Small intestine (tissue), 7 donors: ENCODE measurements around the gene TIMM44. TPM values are rescaled to one million over a fixed set of nuclear protein-coding genes. Genes with fewer than 3 reads are reported as not detected.

ENCODE experiments used
- DNase-seq, 2 donors: peaks; one replicate each; pipeline versions ENCODE4 v3.0.0 to v3.0.0-alpha.2; 2013
- FAIRE-seq: peaks from 2 replicates; lab custom pipeline; 2012; peaks lifted over from hg19 to GRCh38; lab: Jason Lieb, UNC
- H3K27ac ChIP-seq, 3 donors: one replicate each; pipeline ENCODE4 v1.5.1; 2013; ENCODE audit warnings: low read length in 2 of 3, mild to moderate bottlenecking in 2 of 3, control low read depth in 1 of 3, inconsistent platforms in 1 of 3, low read depth in 1 of 3, moderate library complexity in 1 of 3
- H3K27me3 ChIP-seq, 3 donors: one replicate each; pipeline ENCODE4 v1.6.1; 2013; ENCODE audit warnings: low read length in 3 of 3, inconsistent platforms in 1 of 3; ENCODE audit not compliant: control insufficient read depth in 3 of 3, insufficient read depth in 3 of 3
- H3K36me3 ChIP-seq, 3 donors: one replicate each; pipeline ENCODE4 v1.6.1; 2013; ENCODE audit warnings: low read length in 3 of 3, inconsistent platforms in 1 of 3, low read depth in 1 of 3, mild to moderate bottlenecking in 1 of 3, moderate library complexity in 1 of 3; ENCODE audit not compliant: control insufficient read depth in 3 of 3, insufficient read depth in 2 of 3
- H3K4me1 ChIP-seq, 3 donors: one replicate each; pipeline ENCODE4 v1.6.1; 2013; ENCODE audit warnings: low read length in 2 of 3, inconsistent platforms in 1 of 3, low read depth in 1 of 3, mild to moderate bottlenecking in 1 of 3, moderate library complexity in 1 of 3; ENCODE audit not compliant: control insufficient read depth in 3 of 3, insufficient read depth in 2 of 3
- H3K4me3 ChIP-seq, 3 donors: one replicate each; pipeline ENCODE4 v1.5.1; 2013; ENCODE audit warnings: low read length in 3 of 3, control low read depth in 1 of 3, inconsistent platforms in 1 of 3, low read depth in 1 of 3, mild to moderate bottlenecking in 1 of 3, moderate library complexity in 1 of 3
- H3K9me3 ChIP-seq, 2 donors: one replicate each; pipeline ENCODE4 v1.6.1; 2013; ENCODE audit warnings: low read depth in 1 of 2, low read length in 1 of 2; ENCODE audit not compliant: control insufficient read depth in 2 of 2, insufficient read depth in 1 of 2
- WGBS, 3 donors: extraction: QIAGEN DNeasy Blood & Tissue Kit; methylation state at CpG; one replicate each; pipeline ENCODE4 v1.1.7; 2013; 5-methylcytosine and 5-hydroxymethylcytosine counted together
- polyA plus RNA-seq, 4 donors: library from polyadenylated mRNA; stranded (reverse) in 3 of 4; unstranded in 1 of 4; fragments of 200-250 nt in 3 of 4; fragments of 120-200 nt in 1 of 4; gene quantifications; one replicate each; pipeline versions ENCODE4 v1.2.1 to v1.2.3, GENCODE V29; 2013
- donor health status: healthy with polysubstance abuse.
- donor health status: control.
- donor health status: control.
- donor health status: Bipolar disorder and iron deficiency.
- donor health status: healthy.

The TIMM44 gene
- polyA plus RNA-seq, 4 donors: 40.2 to 81.4 (median 68.9) TPM

GRCh38 chr19:7883105-7883504 is 60.4 kb downstream of the TIMM44 start:
- H3K4me1 ChIP-seq: peaks cover 0 to 7% (median 0%) of the 10 kb centered on the region in 3 donors
- no peaks in the 10 kb centered on the region for H3K36me3 ChIP-seq
- FAIRE-seq (no peak), DNase-seq (no peak)
- no peaks in the 10 kb centered on the region for H3K9me3 ChIP-seq
- no peak overlapping the region for H3K4me3 ChIP-seq
- no peak overlapping the region for H3K27ac ChIP-seq
- peaks cover 0 to 9% (median 0%) of the 10 kb centered on the region in 3 donors for H3K27me3 ChIP-seq
- 52 to 85% (median 62%) methylated on average over 4 of the region's 4 CpGs for WGBS, 3 donors

- FAIRE-seq (no peak), DNase-seq (no peak)
- Histone ChIP-seq H3K36me3 (no peaks in the 10 kb centered on the region), H3K27me3 (peaks cover 0 to 5% (median 0%) of the 10 kb centered on the region in 3 donors), H3K4me3 (no peak overlapping the region), H3K4me1 (no peaks in the 10 kb centered on the region), H3K9me3 (no peaks in the 10 kb centered on the region), H3K27ac (no peak overlapping the region)
- 92 to 96% (median 93%) methylated on average over 3 of the region's 3 CpGs for WGBS, 3 donors
Measured at GRCh38 chr19:7881910-7882309, 61.6 kb downstream of the TIMM44 start.

- Histone ChIP-seq H3K27me3 (peaks cover 0 to 14% (median 2%) of the 10 kb centered on the region in 3 donors), H3K4me3 (no peak overlapping the region), H3K36me3 (no peaks in the 10 kb centered on the region), H3K4me1 (peaks cover 0 to under 1% (median 0%) of the 10 kb centered on the region in 3 donors), H3K9me3 (no peaks in the 10 kb centered on the region), H3K27ac (no peak overlapping the region)
- DNase-seq (no peak), FAIRE-seq (no peak)
- WGBS, 3 donors: 87 to 92% (median 89%) methylated on average over 19 of the region's 19 CpGs
Measured at GRCh38 chr19:7879836-7880235, 63.6 kb downstream of the TIMM44 start.

GRCh38 chr19:7879111-7879807 is 64.2 kb downstream of the TIMM44 start:
- Histone ChIP-seq H3K9me3 (no peaks in the 10 kb centered on the region), H3K4me3 (no peak overlapping the region), H3K27me3 (peaks cover 3 to 19% (median 7%) of the 10 kb centered on the region in 3 donors), H3K36me3 (no peaks in the 10 kb centered on the region), H3K27ac (no peak overlapping the region), H3K4me1 (peaks cover 0 to 6% (median 0%) of the 10 kb centered on the region in 3 donors)
- 66 to 77% (median 70%) methylated on average over 17 to 18 of the region's 18 CpGs for WGBS, 3 donors
- DNase-seq: no peak
- FAIRE-seq: no peak

GRCh38 chr19:7877249-7877836 is 66.1 kb downstream of the TIMM44 start:
- Histone ChIP-seq H3K4me1 (peaks cover 0 to 6% (median 0%) of the 10 kb centered on the region in 3 donors), H3K4me3 (no peak overlapping the region), H3K27me3 (peaks cover 7 to 34% (median 12%) of the 10 kb centered on the region in 3 donors), H3K27ac (no peak overlapping the region), H3K9me3 (no peaks in the 10 kb centered on the region), H3K36me3 (no peaks in the 10 kb centered on the region)
- 66 to 79% (median 71%) methylated on average over 6 of the region's 6 CpGs for WGBS, 3 donors
- no peak for DNase-seq
- no peak for FAIRE-seq

Other genes with a start within 250 kb of the TIMM44 start
- under 1 TPM in 2 of 4 donors, not detected in 2; 0.27 to 0.90 TPM for gene FCER2, start 241.5 kb downstream of the TIMM44 start, polyA plus RNA-seq
- 1 to 10 TPM in 1 of 4 donors, under 1 TPM in 2, not detected in 1; 0.18 to 1.9 (median 0.73) TPM for gene CLEC4G, start 211.6 kb downstream of the TIMM44 start, polyA plus RNA-seq
- gene CD209, start 196.1 kb downstream of the TIMM44 start, polyA plus RNA-seq: 10 to 100 TPM in 1 of 4 donors, 1 to 10 TPM in 2, under 1 TPM in 1; 0.67 to 13.6 (median 3.3) TPM
- under 1 TPM in 2 of 4 donors, not detected in 2; 0.12 to 0.61 TPM for gene CLEC4M, start 180.4 kb downstream of the TIMM44 start, polyA plus RNA-seq
- gene EVI5L, start 113.4 kb downstream of the TIMM44 start, polyA plus RNA-seq: 1 to 10 TPM; 2.9 to 8.4 (median 5.6) TPM
- gene PRR36, start 69.3 kb downstream of the TIMM44 start, polyA plus RNA-seq: under 1 TPM in 2 of 4 donors, not detected in 2; 0.22 to 0.47 TPM
- gene LRRC8E, start 55.2 kb downstream of the TIMM44 start, polyA plus RNA-seq: under 1 TPM; 0.27 to 0.71 (median 0.60) TPM
- 10 to 100 TPM; 17.3 to 27.5 (median 21.6) TPM for gene MAP2K7, start 39.8 kb downstream of the TIMM44 start, polyA plus RNA-seq
- 1 to 10 TPM in 1 of 4 donors, under 1 TPM in 1, not detected in 2; 0.21 to 1.4 TPM for gene TGFBR3L, start 28.8 kb downstream of the TIMM44 start, polyA plus RNA-seq
- 10 to 100 TPM; 12.4 to 17.3 (median 16.4) TPM for gene SNAPC2, start 23.3 kb downstream of the TIMM44 start, polyA plus RNA-seq
- gene CTXN1, start 17.5 kb downstream of the TIMM44 start, polyA plus RNA-seq: 1 to 10 TPM in 1 of 4 donors, under 1 TPM in 1, not detected in 2; 0.77 to 1.1 TPM
- 10 to 100 TPM; 14.6 to 51.1 (median 26.4) TPM for gene ELAVL1, start 62.0 kb upstream of the TIMM44 start, polyA plus RNA-seq
- gene CCL25, start 109.1 kb upstream of the TIMM44 start, polyA plus RNA-seq: 100 to 1,000 TPM; 156 to 831 (median 414) TPM
- 1 to 10 TPM in 1 of 4 donors, under 1 TPM in 1, not detected in 2; 0.04 to 2.5 TPM for gene FBN3, start 205.9 kb upstream of the TIMM44 start, polyA plus RNA-seq